Dedifferentiated amniotic fluid mesenchymal stem cell (primary cell): Measurements from ENCODE around the gene PPFIA3.
A peak's percentile ranks its signal among the peaks of the same experiment; 100 is the strongest.

Experiments
- DNase-seq: peaks from one replicate; pipeline ENCODE4 v3.0.0-alpha.2; 2016; ENCODE audit errors: extremely low spot score

Gene PPFIA3

DNA sequence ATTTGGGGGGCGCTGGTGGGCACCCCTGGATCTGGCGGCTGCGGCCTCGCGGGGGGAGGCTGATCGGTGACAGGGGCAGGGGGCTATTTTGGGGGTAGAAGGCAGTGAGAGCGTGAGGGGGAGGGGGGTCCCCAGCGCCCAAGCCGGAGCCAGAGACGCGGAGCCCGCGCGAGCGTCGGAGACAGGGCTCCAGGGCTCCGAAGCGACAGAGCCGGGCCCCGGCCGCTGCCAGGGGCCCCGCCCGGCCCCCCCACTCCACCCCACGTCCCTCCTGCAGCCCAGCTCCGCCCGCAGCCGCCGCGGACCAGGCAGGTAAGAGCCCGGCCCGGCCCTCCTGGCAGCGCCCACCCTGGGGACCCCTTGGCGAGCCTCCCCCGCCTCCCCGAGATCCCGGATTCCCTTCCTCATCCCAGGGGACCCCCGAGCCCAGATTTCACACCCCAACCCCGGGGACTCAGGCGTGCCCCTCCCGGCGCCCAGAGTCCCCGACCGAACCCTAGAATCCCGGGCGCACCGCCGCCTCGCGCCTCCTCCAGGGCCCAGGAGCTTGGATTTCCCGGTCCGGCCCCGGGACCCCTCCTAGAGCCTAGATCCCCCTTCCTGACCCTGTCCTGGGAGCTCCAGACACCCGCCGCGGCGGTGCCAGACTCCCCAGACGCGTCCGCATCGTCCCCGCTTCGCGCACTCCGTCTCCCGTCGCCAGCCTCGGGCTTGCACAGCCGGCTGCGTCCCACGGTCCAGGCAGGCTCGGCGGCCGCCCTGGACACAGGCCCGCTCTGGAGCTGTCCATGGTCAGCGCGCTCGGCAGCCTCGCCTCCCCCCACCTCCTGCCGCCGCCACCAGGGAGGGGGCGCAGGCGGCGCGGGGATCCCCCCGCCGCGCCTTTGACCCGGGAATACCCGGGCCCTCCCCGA is at the start of gene PPFIA3:
Gene PPFIA3 (plus strand): TSS at position 134 of the 914 bp plus-strand sequence. CDS start 8,330 bp downstream, outside the sequence.
- peak; percentile 43 for DNase-seq

DNA sequence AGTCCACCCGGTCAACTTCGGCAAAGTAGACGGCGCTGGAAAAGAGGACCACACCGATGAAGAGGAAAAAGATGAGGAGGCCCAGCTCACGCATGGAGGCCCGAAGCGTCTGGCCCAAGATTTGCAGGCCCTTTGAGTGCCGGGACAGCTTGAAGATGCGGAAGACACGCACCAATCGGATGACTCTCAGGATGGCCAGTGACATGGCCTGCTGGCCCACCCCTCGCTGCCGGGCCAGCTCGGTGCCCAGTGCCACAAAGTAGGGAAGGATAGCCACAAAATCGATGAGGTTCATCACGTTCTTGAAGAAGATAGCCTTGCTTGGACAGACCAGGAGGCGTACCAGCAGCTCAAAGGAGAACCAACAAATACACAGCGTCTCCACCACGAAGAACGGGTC is 48.9 kb upstream of the PPFIA3 start:
- no peak for DNase-seq

GRCh38 chr19:49071860-49072547 is 47.3 kb upstream of the PPFIA3 start:
- no peak for DNase-seq

DNA sequence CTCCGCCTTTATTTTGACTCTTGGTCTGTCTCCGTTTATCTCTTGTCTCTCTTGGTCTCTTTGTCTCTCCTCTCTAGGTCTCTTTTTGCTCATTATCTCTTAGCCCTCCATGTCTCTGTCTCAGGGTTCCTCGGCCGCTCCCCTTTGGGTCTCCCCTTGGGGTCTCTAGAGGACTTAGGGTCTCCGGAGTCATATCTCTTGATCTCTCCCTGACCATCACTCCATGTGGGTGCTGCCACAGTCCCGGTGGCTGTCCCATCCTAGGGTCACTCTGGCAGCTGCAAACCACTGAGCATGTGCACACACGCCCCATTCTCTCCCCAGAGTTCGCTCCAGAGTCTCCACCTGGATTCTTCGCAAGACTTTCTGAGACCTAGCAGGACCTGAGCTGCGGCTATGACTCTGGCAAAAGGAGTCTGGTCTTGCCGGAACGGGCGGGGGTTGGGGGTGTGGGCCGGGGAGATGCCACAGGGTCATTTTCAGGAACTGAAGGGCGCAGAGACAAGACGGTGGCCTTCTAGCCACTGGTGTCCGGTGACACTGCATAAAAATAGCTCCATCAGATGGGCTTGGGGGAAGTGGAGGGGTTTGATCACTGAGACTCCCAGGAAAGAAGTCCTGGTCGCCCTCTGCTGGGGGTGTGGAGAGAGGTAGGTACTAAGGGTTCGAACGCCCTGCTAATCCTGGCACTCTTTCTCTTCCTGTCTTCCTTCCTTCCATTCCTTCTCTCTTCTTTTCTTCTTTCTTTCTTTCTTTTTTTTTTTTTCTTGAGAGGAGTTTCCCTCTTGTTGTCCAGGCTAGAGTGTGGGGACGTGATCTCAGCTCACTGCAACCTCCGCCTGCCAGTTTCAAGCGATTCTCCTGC is 45.6 kb upstream of the PPFIA3 start:
- no peak for DNase-seq

- DNase-seq, result peak; percentile 29
Measured at GRCh38 chr19:49074869-49075268, 44.5 kb upstream of the PPFIA3 start.

DNA sequence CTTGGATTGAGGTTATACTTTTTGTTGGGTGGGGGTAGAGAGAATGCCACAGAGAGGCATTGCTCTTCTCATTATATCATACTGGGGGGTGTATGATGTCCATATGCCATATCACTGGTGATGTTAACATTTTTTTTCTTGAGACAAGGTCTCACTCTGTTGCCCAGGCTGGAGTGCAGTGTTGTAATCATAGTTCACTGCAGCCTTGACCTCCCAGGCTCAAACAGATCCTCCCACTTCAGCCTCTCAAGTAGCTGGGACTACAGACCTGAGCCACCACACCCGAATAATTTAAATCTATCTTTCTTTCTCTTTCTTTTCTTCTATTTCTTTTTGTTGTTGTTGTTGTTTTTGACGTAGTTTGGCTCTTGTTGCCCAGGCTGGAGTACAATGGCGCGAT is 39.0 kb upstream of the PPFIA3 start:
- no peak for DNase-seq

DNA sequence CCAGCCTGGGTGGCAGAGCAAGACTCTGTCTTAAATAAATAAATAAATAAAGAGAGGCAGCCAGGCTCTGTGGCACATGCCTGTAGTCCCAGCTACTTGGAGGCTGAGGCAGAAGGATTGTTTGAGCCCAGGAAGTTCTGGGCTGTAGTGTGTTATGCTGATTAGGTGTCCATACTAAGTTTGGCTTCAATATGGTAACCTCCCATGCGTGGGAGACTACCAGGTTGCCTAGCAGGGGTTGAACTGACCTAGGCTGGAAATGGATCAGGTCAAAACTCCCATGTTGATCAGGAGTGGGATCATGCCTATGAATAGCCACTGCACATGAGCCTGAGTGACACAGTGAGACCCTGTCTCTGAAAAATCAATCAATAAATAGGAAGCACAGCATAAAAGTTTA is 38.1 kb upstream of the PPFIA3 start:
- no peak for DNase-seq

DNA sequence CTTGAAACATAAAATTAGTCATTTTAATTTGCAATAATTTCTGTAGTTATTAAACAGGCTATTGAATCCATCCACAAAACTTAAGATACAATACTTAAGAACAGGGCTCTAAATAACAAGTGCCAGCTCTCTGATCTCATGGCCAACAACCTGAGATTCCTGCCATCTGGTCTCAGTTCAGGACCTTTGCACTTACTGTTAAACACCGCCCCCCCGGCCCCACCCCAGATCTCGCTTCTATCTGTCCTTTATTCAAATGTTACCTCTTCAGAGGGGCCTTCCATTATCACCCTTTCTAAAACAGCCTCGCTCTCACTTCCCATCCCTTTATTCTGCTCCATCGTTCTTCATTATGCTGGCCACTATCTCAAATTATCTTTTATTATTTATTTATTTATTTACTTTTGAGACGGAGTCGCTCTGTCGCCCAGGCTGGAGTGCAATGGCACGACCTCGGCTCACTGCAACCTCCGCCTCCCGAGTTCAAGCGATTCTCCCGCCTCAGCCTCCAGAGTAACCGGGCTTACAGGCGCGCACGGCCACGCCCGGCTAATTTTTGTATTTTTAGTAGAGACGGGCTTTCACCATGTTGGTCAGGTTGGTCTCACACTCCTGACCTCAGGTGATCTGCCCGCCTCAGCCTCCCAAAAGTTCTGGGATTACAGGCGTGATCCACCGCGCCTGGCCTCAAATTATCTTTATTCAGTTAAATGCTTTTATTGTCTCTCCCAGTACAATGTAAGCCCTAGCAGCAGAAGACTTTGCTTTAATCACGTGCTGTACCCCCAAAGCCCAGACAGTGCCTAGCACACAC is 34.9 kb upstream of the PPFIA3 start:
- DNase-seq, result no peak

DNA sequence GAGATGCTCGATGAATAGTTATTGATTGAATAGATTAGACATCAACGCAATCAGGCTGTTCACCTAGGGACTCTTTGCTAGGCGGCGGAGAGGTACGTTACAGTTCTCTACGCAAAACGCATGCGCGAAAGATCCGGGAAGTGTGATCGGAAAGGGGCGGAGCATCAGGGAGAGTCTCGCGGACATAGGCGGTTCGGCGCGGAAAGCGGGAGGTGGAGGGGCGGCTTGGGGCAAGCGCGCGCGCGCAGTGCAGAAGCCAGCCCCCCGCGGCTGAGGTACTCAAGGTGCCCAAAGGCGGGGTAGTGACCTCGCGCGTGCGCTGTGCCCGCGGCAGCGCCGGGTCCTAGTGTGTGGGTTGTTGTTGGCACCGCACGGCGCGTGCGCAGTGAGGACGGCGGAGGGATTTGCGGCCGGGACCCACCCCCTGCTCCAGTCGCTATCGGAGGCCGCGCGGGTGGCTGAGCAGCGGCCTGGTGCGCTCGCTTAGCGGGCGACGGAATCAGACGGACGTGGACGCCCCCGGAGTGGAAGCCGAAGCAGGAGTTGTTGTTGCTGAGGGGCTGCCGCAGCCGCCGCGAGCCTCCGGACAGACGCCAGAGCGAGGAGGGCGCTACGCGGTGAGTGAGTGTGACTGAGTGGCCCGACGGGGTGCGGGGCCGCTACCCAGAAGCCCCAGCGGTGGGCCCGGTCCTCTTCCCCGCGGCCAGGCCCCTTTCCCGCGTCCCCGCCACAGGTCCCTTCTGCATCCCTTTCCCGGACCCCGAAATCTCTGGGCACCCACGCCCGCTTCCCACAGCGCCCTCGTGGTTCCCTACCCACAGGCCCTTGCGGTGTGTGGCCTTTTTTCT is 34.1 kb upstream of the PPFIA3 start, which contains the start of gene SNRNP70:
Gene SNRNP70 (plus strand): TSS at position 432 of the 848 bp plus-strand sequence. CDS start 964 bp downstream, outside the sequence.
- peak; percentile 99 for DNase-seq

- no peak for DNase-seq
Measured at GRCh38 chr19:49085868-49086232, 33.5 kb upstream of the PPFIA3 start.

GRCh38 chr19:49086296-49086695 is 33.0 kb upstream of the PPFIA3 start:
- DNase-seq, result no peak

GRCh38 chr19:49091391-49092038 is 27.8 kb upstream of the PPFIA3 start:
- DNase-seq, result no peak

GRCh38 chr19:49092686-49093085 is 26.7 kb upstream of the PPFIA3 start:
- DNase-seq, result no peak

DNA sequence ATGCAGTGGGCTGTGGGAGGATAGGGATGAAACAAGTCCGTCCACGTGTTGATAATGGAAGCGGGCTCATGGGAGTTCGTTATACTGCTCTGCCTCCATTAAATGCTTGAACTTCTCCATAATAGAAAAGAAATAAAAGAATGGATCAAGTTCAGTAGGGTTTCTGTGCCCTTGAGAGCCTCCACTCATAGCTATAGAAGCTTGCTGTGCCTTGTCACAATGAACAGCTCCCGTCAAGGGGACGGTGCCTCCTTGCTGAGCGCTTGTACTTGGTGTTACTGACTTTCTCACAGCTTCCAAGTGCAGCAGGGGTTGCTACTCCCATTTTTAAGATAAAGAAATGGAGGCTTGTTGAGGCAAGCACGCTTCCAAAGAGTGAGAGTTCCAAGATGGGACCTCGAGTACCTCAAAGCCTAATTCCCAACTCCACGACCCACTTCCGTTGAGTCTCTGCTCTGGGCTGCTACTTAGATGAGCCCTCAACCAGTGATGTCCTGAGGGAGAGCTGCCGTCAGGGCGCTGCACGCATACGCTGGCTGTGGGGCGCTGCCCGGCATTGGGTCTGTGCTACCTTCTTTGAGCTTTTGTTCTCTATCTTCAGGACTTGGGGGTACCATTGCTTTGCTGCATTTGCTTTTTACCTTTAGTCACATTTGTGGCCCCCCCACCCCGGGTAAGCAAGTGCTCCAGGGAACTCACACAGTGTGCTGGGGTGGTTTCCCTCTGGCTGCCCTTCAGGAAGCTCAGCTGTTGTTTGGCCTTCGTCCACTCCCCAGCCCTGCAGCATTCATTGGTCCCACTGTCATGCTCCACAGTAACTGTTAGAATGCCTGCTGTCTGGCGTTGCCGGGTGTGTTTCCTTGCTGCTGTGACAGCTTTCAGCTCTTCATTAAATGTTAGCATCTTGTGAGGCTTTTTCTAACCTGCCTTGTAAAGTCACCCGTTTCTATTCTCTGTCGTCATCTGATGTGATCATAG is 24.6 kb upstream of the PPFIA3 start:
- DNase-seq, result no peak

- peak; percentile 73 for DNase-seq
Measured at GRCh38 chr19:49097453-49098288, 21.7 kb upstream of the PPFIA3 start.

GRCh38 chr19:49098795-49099194 is 20.5 kb upstream of the PPFIA3 start:
- no peak for DNase-seq

GRCh38 chr19:49101160-49101559 is 18.2 kb upstream of the PPFIA3 start:
- DNase-seq, result no peak
